Fibroblast of the aortic adventitia (primary cell): Measurements from ENCODE around the gene PSMD1. TPM values are rescaled to one million over a fixed set of nuclear protein-coding genes. Genes with fewer than 3 reads are reported as not detected.
A peak's percentile ranks its signal among the peaks of the same experiment; 100 is the strongest.

Experiments used
- DNase-seq: peaks from one replicate; pipeline ENCODE4 v3.0.0-alpha.2; 2010; ENCODE audit warnings: low read depth
- H3K4me3 ChIP-seq: 2 replicates; pipeline ENCODE4 v1.5.1; 2011; ENCODE audit warnings: low read depth, mild to moderate bottlenecking, control low read depth, low read length, moderate library complexity
- total RNA-seq: library from RNA; depleted of rRNA; stranded (reverse); fragments of >200 nt; gene quantifications from 2 replicates; pipeline ENCODE4 v1.2.3, GENCODE V29; 2012; ENCODE audit warnings: low replicate concordance
- TF ChIP-seq, protein P1 (sequence below): IDR thresholded peaks from 2 replicates; pipeline ENCODE4 v1.5.1; 2011; ENCODE audit warnings: mild to moderate bottlenecking, low read length, control low read depth, inconsistent platforms; ENCODE audit not compliant: insufficient read depth

Gene PSMD1
- total RNA-seq, 1 donor: 127 TPM

DNA sequence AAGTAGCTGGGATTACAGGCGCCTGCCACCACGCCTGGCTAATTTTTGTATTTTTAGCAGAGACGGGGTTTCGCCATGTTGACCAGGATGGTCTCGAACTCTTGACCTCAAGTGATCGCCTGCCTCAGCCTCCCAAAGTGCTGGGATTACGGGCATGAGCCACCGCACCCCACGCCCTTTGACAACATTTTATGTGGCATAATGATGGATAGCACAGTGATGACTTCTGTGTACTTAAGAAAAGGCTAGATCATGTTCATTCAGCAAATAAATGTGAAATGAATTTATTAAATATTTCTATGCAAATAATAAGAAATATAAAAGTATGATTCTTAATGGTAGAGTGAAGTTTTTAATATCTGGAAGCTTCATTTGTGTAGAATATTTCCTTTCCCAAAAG is 70.8 kb downstream of the PSMD1 start:
- TF ChIP-seq, protein P1, sequence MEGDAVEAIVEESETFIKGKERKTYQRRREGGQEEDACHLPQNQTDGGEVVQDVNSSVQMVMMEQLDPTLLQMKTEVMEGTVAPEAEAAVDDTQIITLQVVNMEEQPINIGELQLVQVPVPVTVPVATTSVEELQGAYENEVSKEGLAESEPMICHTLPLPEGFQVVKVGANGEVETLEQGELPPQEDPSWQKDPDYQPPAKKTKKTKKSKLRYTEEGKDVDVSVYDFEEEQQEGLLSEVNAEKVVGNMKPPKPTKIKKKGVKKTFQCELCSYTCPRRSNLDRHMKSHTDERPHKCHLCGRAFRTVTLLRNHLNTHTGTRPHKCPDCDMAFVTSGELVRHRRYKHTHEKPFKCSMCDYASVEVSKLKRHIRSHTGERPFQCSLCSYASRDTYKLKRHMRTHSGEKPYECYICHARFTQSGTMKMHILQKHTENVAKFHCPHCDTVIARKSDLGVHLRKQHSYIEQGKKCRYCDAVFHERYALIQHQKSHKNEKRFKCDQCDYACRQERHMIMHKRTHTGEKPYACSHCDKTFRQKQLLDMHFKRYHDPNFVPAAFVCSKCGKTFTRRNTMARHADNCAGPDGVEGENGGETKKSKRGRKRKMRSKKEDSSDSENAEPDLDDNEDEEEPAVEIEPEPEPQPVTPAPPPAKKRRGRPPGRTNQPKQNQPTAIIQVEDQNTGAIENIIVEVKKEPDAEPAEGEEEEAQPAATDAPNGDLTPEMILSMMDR: no peak
- H3K4me3 ChIP-seq: no peak overlapping the region
- no peak for DNase-seq

DNA sequence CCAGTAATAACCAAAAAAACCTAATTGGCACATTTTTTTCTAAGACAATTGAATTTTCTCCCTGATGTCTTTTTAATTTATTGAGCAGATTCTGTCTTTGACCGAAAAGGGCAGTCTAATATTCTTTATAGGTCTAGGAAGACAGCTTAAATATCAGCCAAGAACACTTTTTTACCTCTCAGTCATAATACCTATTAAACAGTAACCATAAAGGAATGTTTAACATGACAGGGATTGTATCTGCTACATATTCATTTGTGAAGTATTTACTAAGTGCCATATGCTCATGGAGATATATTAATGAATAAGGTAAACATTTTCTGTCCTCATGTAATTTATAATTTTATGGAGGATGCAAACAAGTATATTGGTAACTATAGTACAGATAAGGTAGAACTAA is 71.3 kb downstream of the PSMD1 start:
- H3K4me3 ChIP-seq: no peak overlapping the region
- DNase-seq: no peak
- TF ChIP-seq, protein P1: no peak

DNA sequence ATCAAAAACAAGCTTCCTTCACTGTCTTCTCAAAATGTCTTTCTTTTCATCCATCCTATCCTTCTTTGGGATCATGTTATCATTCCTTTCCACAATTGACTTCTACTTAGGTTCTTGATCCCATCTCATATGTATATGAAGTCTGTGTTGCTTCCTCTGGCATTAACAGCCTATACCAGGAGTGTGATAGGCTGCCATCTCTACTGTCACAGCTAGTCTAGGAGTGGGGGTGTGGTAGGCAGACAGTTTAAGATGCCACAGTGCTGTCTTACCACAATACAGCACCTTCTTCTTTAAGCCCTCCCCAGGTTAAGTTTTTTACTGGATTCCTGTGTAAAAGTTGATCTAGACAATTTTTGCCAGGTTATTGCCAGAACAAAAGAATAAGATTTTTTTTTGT is 71.9 kb downstream of the PSMD1 start:
- TF ChIP-seq, protein P1: no peak
- DNase-seq: no peak
- H3K4me3 ChIP-seq: no peak overlapping the region

DNA sequence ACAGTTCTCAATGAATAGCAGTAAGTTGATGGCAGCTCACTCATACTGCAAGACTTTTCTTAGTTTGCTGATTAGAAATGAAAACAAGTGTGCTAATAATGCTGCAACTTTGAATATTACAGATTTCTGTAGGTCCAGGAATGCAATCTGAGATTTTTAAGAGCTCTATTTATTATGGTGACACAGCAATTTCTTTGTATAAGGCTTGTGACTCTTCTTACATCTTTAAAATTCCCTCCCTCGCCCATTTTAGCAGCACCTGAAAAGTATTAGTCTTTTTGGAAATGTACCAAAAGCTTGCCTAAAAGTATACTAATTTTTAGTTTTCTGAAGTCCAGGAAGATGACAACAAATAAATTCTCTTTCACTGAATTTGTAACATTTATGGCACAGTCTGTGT is 72.5 kb downstream of the PSMD1 start:
- TF ChIP-seq, protein P1: no peak
- DNase-seq: no peak
- H3K4me3 ChIP-seq: no peak overlapping the region

DNA sequence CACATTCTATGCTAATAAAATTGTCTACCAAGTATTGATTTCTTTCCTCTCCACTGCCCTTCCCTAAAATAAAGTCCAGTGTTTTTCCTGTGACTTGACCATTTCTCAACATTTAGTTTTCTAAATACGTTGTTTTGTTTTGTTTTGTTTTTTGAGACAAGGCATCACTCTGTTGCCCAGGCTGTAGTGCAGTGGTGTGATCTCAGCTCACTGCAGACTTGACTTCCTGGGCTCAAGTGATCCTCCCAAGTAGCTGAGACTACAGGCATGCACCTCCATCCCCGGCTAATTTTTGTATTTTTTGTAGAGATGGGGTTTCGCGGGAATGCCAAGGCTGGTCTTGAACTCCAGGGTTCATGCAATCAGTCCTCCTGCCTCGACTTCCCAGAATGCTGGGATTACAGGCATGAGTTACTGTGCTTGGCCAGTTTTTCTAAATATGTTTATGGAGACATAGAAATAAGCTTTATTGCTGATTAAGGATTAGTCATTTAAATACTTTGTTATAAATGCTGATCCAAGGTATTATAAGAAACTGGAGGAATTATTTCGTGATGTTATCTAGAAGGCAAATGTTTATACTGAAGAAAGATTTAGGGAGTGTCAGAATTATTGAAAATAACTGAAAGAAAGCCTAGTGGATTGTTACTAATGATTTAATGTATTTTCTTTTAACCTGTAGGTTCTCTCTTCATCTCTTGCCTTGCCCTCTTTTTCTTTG is 73.8 kb downstream of the PSMD1 start:
- TF ChIP-seq, protein P1: no peak
- DNase-seq: no peak
- H3K4me3 ChIP-seq: no peak overlapping the region

DNA sequence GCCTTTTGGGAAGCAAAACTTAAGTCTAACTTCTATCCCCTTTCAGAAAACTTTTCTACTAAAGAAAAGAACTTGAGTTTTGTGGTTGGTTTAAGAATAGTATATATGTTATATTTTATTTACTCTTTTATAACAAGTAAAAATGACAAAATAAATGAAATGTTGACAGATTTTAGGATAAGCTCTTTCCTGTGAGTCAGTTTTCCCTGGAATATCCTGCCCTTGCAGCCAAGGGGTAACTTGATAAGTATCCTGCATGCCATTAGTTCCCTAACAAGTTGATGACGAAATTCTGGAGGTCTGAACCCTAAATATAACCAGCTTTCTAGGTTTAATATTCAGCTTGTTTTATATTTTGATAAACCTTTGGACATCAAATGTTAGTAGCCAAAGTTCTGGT is 75.5 kb downstream of the PSMD1 start:
- TF ChIP-seq, protein P1: no peak
- no peak overlapping the region for H3K4me3 ChIP-seq
- DNase-seq: peak; percentile 97
